K562 (cell line): ENCODE measurements around the gene ZSWIM8. TPM values are rescaled to one million over a fixed set of nuclear protein-coding genes. Genes with fewer than 3 reads are reported as not detected.

Experiments
- BHLHE40 ChIP-seq: IDR thresholded peaks from 2 replicates; pipeline ENCODE4 v1.6.1; 2011; ENCODE audit warnings: low read length, improper control_type of control experiment
- CXXC5 ChIP-seq: fragments of 250-450 bp; sonication (Bioruptor Pico); IDR thresholded peaks from 2 replicates; pipeline ENCODE4 v1.8.0; 2022; ENCODE audit warnings: inconsistent platforms, mild to moderate bottlenecking, moderate library complexity
- FIP1L1 ChIP-seq: fragments of 200-400 bp; formaldehyde crosslinking; IDR thresholded peaks from 2 replicates; pipeline ENCODE4 v1.6.1; 2018; ENCODE audit warnings: mild to moderate bottlenecking, low read depth, low read length; ENCODE audit not compliant: poor library complexity, severe bottlenecking
- GTF2A2 ChIP-seq: IDR thresholded peaks from 2 replicates; pipeline ENCODE4 v1.6.1; 2016; ENCODE audit warnings: mild to moderate bottlenecking, missing genetic modification characterization, missing compliant biosample characterization
- IFI16 ChIP-seq: fragments of 250-450 bp; sonication (Bioruptor Pico); IDR thresholded peaks from 2 replicates; pipeline ENCODE4 v2.1.2; 2022; ENCODE audit warnings: mild to moderate bottlenecking, inconsistent platforms
- KLF10 ChIP-seq: fragments of 250-450 bp; sonication (Bioruptor Pico); IDR thresholded peaks from 2 replicates; pipeline ENCODE4 v1.6.1; 2021; ENCODE audit warnings: matching md5 sums
- MIER1 ChIP-seq: fragments of 450-650 bp; IDR thresholded peaks from 2 replicates; pipeline ENCODE4 v1.6.1; 2016; ENCODE audit warnings: antibody characterized with exemption, mild to moderate bottlenecking, low read depth
- PHB2 ChIP-seq: fragments of 450-650 bp; IDR thresholded peaks from 2 replicates; pipeline ENCODE4 v1.6.1; 2017; ENCODE audit warnings: low read depth
- REST ChIP-seq, 2 experiments: fragments of 450-650 bp; formaldehyde crosslinking in 1 of 2; IDR thresholded peaks; 2 replicates each; pipeline versions ENCODE4 v1.4.0 to v1.6.1; 2014 to 2020; ENCODE audit warnings: mild to moderate bottlenecking in 2 of 2, borderline replicate concordance in 1 of 2, low read depth in 1 of 2
- SIRT6 ChIP-seq: IDR thresholded peaks from one replicate; pipeline ENCODE4 v1.6.1; 2012; ENCODE audit warnings: low read depth, mild to moderate bottlenecking, control low read depth, inconsistent platforms, low read length, moderate library complexity
- TCF3 ChIP-seq: sonication (generic); formaldehyde crosslinking; IDR thresholded peaks from 2 replicates; pipeline ENCODE4 v1.4.0; 2020; ENCODE audit warnings: mild to moderate bottlenecking, missing genetic modification reagents
- U2AF1 ChIP-seq: fragments of 200-400 bp; formaldehyde crosslinking; optimal IDR thresholded peaks from 2 replicates; pipeline ENCODE3; 2017; ENCODE audit warnings: mild to moderate bottlenecking, low read depth, low read length, moderate library complexity
- XRCC5 ChIP-seq: fragments of 200-400 bp; formaldehyde crosslinking; IDR thresholded peaks from 2 replicates; pipeline ENCODE4 v1.6.1; 2017; ENCODE audit warnings: low read depth, mild to moderate bottlenecking, low read length
- ZBED1 ChIP-seq: IDR thresholded peaks from 2 replicates; pipeline ENCODE4 v1.6.1; 2014
- ZFP1 ChIP-seq: fragments of 450-650 bp; formaldehyde crosslinking; IDR thresholded peaks from 2 replicates; pipeline ENCODE4 v1.4.0; 2020; ENCODE audit warnings: mild to moderate bottlenecking, mixed read lengths
- ZKSCAN1 ChIP-seq: fragments of 150-350 bp; IDR thresholded peaks from 2 replicates; pipeline ENCODE4 v1.6.1; 2016; ENCODE audit warnings: low read depth, low read length
- ZNF586 ChIP-seq: fragments of 450-650 bp; formaldehyde crosslinking; conservative IDR thresholded peaks from 2 replicates; pipeline ENCODE4 v1.4.0; 2020; ENCODE audit warnings: mild to moderate bottlenecking, moderate library complexity
- polyA plus RNA-seq, 8 experiments: library from polyadenylated mRNA; depleted of rRNA in 4 of 8; stranded (reverse) in 5 of 8; unstranded in 3 of 8; fragments of >200 nt; fragmentation: Nextera tagmentation in 2 of 8; fragmentation: Illumina TruSeq in 1 of 8; extraction: Ambion mirVana in 2 of 8; extraction: Trizol in 1 of 8; gene quantifications; 2 replicates each; pipeline versions ENCODE4 v1.2.1 to v1.2.3, GENCODE V29; 2011 to 2014; ENCODE audit warnings: inconsistent platforms in 1 of 8, missing spikeins in 1 of 8
- total RNA-seq, 7 experiments: library from RNA; depleted of rRNA in 6 of 7; stranded (reverse); fragments of >200 nt in 6 of 7; fragmentation: Illumina TruSeq in 2 of 7; extraction: Trizol in 2 of 7; gene quantifications; 2 replicates each; pipeline versions ENCODE4 v1.2.1 to v1.2.3, GENCODE V29; 2011 to 2021; ENCODE audit warnings: low replicate concordance in 1 of 7
- TF ChIP-seq, protein P1 (sequence below): fragments of 450-650 bp; IDR thresholded peaks from 2 replicates; pipeline ENCODE4 v1.6.1; 2018; ENCODE audit warnings: mild to moderate bottlenecking, low read depth; ENCODE audit not compliant: partially characterized antibody

ZSWIM8 gene
- total and polyA plus RNA-seq, 9 of the 15 experiments (the other 6 are each of a cell fraction or from before 2014, with no cell fraction given) = 5.6 to 47.8 (median 26.7) TPM

DNA sequence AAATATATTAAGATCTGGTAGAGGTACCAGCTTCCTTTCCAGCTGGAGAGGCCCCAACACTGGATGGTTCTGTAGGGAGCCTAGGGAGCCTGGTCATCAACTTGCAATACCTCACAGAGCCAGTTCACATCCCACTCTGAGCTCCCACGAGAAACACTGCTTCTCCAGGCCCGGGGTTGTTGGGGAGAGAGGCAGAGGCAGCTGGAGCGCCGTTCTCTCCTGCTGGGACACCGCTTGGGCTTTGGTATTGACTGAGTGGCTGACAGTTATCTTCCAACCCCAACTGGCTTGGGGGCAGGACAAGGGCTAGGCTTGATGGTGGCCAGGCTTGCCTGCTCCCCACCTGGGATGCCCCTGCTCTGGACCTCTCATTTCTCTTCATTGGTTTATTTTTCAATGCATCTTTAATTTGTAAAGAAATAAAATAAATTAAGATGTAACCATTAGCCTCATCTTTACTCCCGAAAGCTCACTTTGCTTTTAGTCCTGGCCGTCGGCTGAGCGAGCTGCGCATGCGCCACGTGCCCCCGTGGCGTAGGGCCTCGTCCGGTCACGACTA is 13.6 kb upstream of the ZSWIM8 start (continued):
- TF ChIP-seq KLF10 (CRISPR knock-in tag) (no peak), U2AF1 (no peak), ZFP1 (CRISPR knock-in tag) (no peak), IFI16 (CRISPR knock-in tag) (no peak), TCF3 (CRISPR knock-in tag) (peak; percentile 21; the same call in 1 of the 2 replicates), XRCC5 (0 out of 2 replicates have a peak, but pooled peaks have one; percentile 0), FIP1L1 (no peak), ZNF586 (CRISPR knock-in tag) (no peak), GTF2A2 (tag) (no peak), BHLHE40 (peak; percentile 42; the same call in 1 of the 2 replicates), CXXC5 (CRISPR knock-in tag) (no peak), SIRT6 (no peak), ZBED1 (no peak), REST (IDR thresholded peaks at IDR 0.05; ENCODE audit: borderline replicate concordance) (no peak), REST (CRISPR knock-in tag; IDR thresholded peaks at IDR 0.05; ENCODE audit: low read depth) (no peak), MIER1 (no peak), ZKSCAN1 (no peak), PHB2 (no peak)
- TF ChIP-seq, protein P1, sequence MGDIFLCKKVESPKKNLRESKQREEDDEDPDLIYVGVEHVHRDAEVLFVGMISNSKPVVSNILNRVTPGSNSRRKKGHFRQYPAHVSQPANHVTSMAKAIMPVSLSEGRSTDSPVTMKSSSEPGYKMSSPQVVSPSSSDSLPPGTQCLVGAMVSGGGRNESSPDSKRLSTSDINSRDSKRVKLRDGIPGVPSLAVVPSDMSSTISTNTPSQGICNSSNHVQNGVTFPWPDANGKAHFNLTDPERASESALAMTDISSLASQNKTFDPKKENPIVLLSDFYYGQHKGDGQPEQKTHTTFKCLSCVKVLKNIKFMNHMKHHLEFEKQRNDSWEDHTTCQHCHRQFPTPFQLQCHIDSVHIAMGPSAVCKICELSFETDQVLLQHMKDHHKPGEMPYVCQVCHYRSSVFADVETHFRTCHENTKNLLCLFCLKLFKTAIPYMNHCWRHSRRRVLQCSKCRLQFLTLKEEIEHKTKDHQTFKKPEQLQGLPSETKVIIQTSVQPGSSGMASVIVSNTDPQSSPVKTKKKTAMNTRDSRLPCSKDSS = no peak
